HepG2 (cell line): ENCODE measurements around the gene PSD. TPM values are rescaled to one million over a fixed set of nuclear protein-coding genes. Genes with fewer than 3 reads are reported as not detected.

Experiments
- CCDC6 ChIP-seq: sonication (generic); formaldehyde crosslinking; IDR thresholded peaks from 2 replicates; pipeline ENCODE4 v1.8.1; 2022; ENCODE audit warnings: mild to moderate bottlenecking, missing genetic modification reagents, moderate library complexity
- CENPX ChIP-seq: sonication (generic); formaldehyde crosslinking; IDR thresholded peaks from 2 replicates; pipeline ENCODE4 v1.9.0; 2021; ENCODE audit warnings: mild to moderate bottlenecking, missing genetic modification reagents, moderate library complexity
- GATA4 ChIP-seq: sonication (generic); IDR thresholded peaks from 2 replicates; pipeline ENCODE4 v1.6.1; 2016; ENCODE audit warnings: antibody characterized with exemption, low read depth, borderline replicate concordance
- HES4 ChIP-seq: sonication (generic); formaldehyde crosslinking; IDR thresholded peaks from 2 replicates; pipeline ENCODE4 v1.9.0; 2021; ENCODE audit warnings: mild to moderate bottlenecking, missing genetic modification reagents, borderline replicate concordance
- JDP2 ChIP-seq: sonication (generic); formaldehyde crosslinking; IDR thresholded peaks from 2 replicates; pipeline ENCODE4 v1.8.1; 2022; ENCODE audit warnings: missing genetic modification reagents, borderline replicate concordance
- MYNN ChIP-seq: sonication (generic); formaldehyde crosslinking; IDR thresholded peaks from 2 replicates; pipeline ENCODE4 v1.4.0; 2020; ENCODE audit warnings: mild to moderate bottlenecking, low read depth, missing genetic modification reagents
- RFXAP ChIP-seq: sonication (generic); formaldehyde crosslinking; IDR thresholded peaks from 2 replicates; pipeline ENCODE4 v1.4.0; 2020; ENCODE audit warnings: missing genetic modification reagents, borderline replicate concordance
- SIN3A ChIP-seq: IDR thresholded peaks from 2 replicates; pipeline ENCODE4 v1.6.1; 2011; ENCODE audit warnings: low read depth, mild to moderate bottlenecking, control low read depth, low read length, borderline replicate concordance
- STAG1 ChIP-seq: sonication (generic); formaldehyde crosslinking; IDR thresholded peaks from 2 replicates; pipeline ENCODE4 v1.4.0; 2020; ENCODE audit warnings: missing genetic modification reagents
- ZFP1 ChIP-seq: IDR thresholded peaks from 2 replicates; pipeline ENCODE4 v1.6.1; 2016
- ZFP41 ChIP-seq: sonication (generic); formaldehyde crosslinking; IDR thresholded peaks from 2 replicates; pipeline ENCODE4 v1.4.0; 2020; ENCODE audit warnings: mild to moderate bottlenecking, missing genetic modification reagents, borderline replicate concordance
- ZMYM4 ChIP-seq: sonication (generic); formaldehyde crosslinking; IDR thresholded peaks from 2 replicates; pipeline ENCODE4 v1.8.1; 2023; ENCODE audit warnings: mild to moderate bottlenecking, missing genetic modification reagents
- ZNF350 ChIP-seq: sonication (generic); formaldehyde crosslinking; IDR thresholded peaks from 2 replicates; pipeline ENCODE4 v1.4.0; 2020; ENCODE audit warnings: mild to moderate bottlenecking, low read depth, missing genetic modification reagents, borderline replicate concordance
- ZNF468 ChIP-seq: sonication (generic); formaldehyde crosslinking; IDR thresholded peaks from 2 replicates; pipeline ENCODE4 v1.8.0; 2022; ENCODE audit warnings: mild to moderate bottlenecking, moderate library complexity, missing genetic modification reagents
- polyA plus RNA-seq, 8 experiments: library from polyadenylated mRNA; depleted of rRNA in 3 of 8; stranded (reverse) in 7 of 8; unstranded in 1 of 8; fragments of >200 nt; fragmentation: Illumina TruSeq in 4 of 8; extraction: Trizol in 4 of 8; gene quantifications; 2 replicates each; pipeline versions ENCODE4 v1.2.1 to v1.2.3, GENCODE V29; 2011 to 2016; ENCODE audit warnings: low read depth in 4 of 8, missing spikeins in 1 of 8, mixed read lengths in 1 of 8; ENCODE audit not compliant: insufficient read depth in 1 of 8
- total RNA-seq, 5 experiments: library from RNA; depleted of rRNA; stranded (reverse); fragments of >200 nt; fragmentation: Illumina TruSeq; extraction: Trizol; gene quantifications; 2 replicates each; pipeline ENCODE4 v1.2.3, GENCODE V29; 2016; ENCODE audit warnings: low read depth in 1 of 5
- TF ChIP-seq, protein P1 (sequence below): sonication (generic); formaldehyde crosslinking; IDR thresholded peaks from 2 replicates; pipeline ENCODE4 v1.4.0; 2020; ENCODE audit warnings: mild to moderate bottlenecking, missing genetic modification reagents, borderline replicate concordance
- TF ChIP-seq, protein P2 (sequence below): sonication (generic); formaldehyde crosslinking; IDR thresholded peaks from 2 replicates; pipeline ENCODE4 v1.4.0; 2020; ENCODE audit warnings: mild to moderate bottlenecking, missing genetic modification reagents
- TF ChIP-seq, protein P3 (sequence below): sonication (generic); formaldehyde crosslinking; IDR thresholded peaks from 2 replicates; pipeline ENCODE4 v1.4.0; 2020; ENCODE audit warnings: missing genetic modification reagents; ENCODE audit errors: not compliant biosample characterization

Gene PSD
- total and polyA plus RNA-seq, 2 of the 13 experiments (the other 11 are each of a cell fraction or from before 2014, with no cell fraction given), result 0.35 to 0.58 TPM

DNA sequence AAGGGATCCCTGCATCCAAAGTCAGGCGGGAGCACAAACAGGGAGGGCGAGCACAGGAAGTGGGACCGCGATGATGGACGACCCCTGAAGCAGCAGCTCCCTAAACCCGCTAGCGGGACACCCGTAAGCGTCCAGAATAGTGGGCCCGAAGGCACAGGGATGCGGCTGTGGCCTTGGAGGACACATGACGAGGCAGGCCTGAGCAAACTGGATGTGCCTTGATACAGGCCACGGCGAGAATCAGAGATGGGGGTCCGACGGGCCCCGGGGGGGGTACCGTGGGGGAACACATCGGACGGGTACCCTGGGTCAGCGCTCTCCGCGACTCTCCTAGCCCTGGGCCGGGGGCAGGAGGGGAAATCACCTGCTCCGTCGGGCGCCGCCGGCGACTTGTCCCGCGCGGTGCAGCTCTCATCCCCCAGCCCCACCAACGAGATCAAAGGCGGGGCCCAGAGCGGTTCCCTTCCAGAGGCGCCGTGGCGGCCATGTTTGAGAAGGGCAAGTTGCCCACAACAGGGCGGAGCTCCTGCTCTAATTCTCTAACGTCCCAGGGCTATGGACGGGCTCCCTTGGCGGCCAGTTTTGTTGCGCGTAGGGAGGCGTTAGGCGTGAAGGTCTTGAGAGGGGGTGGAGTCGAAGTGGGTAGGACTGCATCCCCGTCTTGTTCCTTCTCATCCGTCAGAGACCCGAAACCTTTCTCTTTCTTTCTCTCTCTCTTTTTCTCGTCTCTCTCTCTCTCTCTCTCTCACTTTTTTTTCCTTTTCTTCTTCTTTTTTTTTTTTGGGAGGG lies 13.8 kb upstream of the PSD start, which contains the start of gene CUEDC2 (continued):
- TF ChIP-seq HES4 (CRISPR knock-in tag), result 0 out of 2 replicates have a peak, but pooled peaks have one; percentile 50
- TF ChIP-seq CCDC6 (CRISPR knock-in tag), result peak; percentile 52; the same call in 1 of the 2 replicates
- TF ChIP-seq, protein P1, sequence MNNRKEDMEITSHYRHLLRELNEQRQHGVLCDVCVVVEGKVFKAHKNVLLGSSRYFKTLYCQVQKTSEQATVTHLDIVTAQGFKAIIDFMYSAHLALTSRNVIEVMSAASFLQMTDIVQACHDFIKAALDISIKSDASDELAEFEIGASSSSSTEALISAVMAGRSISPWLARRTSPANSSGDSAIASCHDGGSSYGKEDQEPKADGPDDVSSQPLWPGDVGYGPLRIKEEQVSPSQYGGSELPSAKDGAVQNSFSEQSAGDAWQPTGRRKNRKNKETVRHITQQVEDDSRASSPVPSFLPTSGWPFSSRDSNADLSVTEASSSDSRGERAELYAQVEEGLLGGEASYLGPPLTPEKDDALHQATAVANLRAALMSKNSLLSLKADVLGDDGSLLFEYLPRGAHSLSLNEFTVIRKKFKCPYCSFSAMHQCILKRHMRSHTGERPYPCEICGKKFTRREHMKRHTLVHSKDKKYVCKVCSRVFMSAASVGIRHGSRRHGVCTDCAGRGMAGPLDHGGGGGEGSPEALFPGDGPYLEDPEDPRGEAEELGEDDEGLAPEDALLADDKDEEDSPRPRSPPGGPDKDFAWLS (CRISPR knock-in tag), result no peak
- no peak for TF ChIP-seq JDP2 (CRISPR knock-in tag)
- 0 out of 2 replicates have a peak, but pooled peaks have one; percentile 47 for TF ChIP-seq ZNF468 (CRISPR knock-in tag)
- TF ChIP-seq ZFP41, result no peak
- no peak for TF ChIP-seq RFXAP (CRISPR knock-in tag)
- peak; percentile 16; the same call in 1 of the 2 replicates for TF ChIP-seq GATA4
- TF ChIP-seq CENPX (CRISPR knock-in tag), result no peak
- peak; percentile 65; the same call in 1 of the 2 replicates for TF ChIP-seq ZMYM4 (CRISPR knock-in tag)
- peak; percentile 87; the same call in 1 of the 2 replicates for TF ChIP-seq SIN3A
- TF ChIP-seq, protein P2, sequence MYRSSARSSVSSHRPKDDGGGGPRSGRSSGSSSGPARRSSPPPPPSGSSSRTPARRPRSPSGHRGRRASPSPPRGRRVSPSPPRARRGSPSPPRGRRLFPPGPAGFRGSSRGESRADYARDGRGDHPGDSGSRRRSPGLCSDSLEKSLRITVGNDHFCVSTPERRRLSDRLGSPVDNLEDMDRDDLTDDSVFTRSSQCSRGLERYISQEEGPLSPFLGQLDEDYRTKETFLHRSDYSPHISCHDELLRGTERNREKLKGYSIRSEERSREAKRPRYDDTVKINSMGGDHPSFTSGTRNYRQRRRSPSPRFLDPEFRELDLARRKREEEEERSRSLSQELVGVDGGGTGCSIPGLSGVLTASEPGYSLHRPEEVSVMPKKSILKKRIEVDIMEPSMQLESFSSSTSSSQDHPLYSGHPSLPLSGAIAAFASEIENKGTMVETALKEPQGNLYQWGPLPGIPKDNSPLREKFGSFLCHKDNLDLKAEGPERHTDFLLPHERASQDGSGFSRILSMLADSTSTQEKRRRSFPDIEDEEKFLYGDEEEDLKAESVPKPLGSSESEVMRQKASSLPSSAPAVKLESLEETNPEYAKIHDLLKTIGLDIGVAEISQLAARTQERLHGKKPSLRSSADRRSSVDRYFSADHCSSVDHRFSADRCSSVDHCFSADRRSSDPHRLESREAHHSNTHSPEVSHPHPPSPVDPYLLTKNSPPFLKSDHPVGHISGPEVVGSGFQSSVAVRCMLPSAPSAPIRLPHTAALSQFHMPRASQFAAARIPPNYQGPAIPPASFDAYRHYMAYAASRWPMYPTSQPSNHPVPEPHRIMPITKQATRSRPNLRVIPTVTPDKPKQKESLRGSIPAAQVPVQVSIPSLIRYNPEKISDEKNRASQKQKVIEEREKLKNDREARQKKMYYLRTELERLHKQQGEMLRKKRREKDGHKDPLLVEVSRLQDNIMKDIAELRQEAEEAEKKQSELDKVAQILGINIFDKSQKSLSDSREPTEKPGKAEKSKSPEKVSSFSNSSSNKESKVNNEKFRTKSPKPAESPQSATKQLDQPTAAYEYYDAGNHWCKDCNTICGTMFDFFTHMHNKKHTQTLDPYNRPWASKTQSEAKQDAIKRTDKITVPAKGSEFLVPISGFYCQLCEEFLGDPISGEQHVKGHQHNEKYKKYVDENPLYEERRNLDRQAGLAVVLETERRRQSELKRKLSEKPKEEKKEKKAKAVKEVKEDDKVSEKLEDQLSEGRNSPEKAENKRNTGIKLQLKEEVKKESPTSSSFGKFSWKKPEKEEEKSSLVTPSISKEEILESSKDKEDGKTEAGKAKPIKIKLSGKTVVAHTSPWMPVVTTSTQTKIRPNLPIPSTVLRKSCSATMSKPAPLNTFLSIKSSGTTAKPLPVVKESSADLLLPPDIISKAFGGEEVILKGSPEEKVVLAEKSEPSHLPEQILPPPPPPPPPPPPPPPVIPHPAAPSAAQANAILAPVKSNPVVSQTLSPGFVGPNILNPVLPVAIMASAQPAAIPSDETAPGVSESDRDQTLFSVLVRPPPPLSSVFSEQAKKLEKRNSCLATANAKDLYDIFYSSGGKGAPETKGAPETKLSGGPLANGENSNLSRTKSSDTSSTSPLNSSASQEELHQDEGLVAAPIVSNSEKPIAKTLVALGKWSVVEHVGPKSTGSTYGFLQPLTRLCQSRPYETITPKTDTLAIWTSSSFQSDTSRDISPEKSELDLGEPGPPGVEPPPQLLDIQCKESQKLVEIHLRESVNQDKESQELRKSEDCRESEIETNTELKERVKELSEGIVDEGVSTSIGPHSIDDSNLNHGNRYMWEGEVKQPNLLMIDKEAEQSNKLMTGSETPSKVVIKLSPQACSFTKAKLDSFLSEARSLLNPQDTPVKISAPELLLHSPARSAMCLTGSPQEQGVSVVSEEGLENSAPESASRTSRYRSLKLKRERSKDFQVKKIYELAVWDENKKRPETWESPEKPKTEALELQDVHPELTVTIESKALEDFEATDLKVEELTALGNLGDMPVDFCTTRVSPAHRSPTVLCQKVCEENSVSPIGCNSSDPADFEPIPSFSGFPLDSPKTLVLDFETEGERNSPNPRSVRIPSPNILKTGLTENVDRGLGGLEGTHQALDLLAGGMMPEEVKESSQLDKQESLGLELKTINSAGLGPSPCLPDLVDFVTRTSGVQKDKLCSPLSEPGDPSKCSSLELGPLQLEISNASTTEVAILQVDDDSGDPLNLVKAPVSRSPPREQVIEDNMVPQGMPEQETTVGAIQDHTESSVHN (CRISPR knock-in tag), result no peak
- TF ChIP-seq STAG1 (CRISPR knock-in tag), result no peak; the same call in 1 of the 2 replicates
- TF ChIP-seq ZNF350 (CRISPR knock-in tag), result peak; percentile 72; the same call in 1 of the 2 replicates
- TF ChIP-seq, protein P3, sequence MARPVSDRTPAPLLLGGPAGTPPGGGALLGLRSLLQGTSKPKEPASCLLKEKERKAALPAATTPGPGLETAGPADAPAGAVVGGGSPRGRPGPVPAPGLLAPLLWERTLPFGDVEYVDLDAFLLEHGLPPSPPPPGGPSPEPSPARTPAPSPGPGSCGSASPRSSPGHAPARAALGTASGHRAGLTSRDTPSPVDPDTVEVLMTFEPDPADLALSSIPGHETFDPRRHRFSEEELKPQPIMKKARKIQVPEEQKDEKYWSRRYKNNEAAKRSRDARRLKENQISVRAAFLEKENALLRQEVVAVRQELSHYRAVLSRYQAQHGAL (CRISPR knock-in tag), result no peak
- TF ChIP-seq ZFP1, result no peak
- TF ChIP-seq MYNN (CRISPR knock-in tag), result no peak
